ENCODE data around the gene ATXN1.

Gene ATXN1

GRCh38 chr6:16665992-16666391 lies 95.3 kb downstream of the ATXN1 start:
- TF ChIP-seq CTCF (conservative IDR thresholded peaks at IDR 0.05; ENCODE audit: low read depth, low read length) = no peak

DNA sequence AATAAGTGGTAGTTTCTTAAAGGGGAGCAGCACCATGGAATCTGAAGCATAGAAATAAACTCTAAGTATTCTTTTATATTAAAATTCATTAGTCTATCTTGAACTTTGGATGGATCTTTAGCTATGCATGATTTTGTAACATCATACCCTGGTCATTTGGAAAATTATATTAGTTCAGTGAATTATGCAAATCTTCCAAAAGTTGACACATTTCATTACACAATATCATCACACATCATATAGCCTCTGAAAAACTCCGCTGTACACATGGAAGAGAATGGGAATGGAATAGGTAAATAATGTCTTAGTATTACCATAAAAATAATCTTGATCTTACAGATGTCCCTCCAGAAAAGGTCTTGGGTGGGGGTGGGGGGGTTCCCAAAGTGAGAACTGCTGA lies 96.1 kb downstream of the ATXN1 start:
- no peaks in the 10 kb centered on the region; the same call in 1 of the 2 replicates for H3K79me2 ChIP-seq (ENCODE audit: insufficient read depth, low read depth)
- H3K4me3 ChIP-seq (IDR thresholded peaks at IDR 0.05; ENCODE audit: insufficient read depth, low read depth, low read length) = no peak overlapping the region
- H3K4me1 ChIP-seq (ENCODE audit: low read depth, poor library complexity, severe bottlenecking) = peaks cover 36% of the 10 kb centered on the region
- TF ChIP-seq CTCF (conservative IDR thresholded peaks at IDR 0.05; ENCODE audit: low read depth, low read length) = no peak
- no peak overlapping the region for H3K9ac ChIP-seq
- no peak overlapping the region for H2AFZ ChIP-seq (ENCODE audit: low read depth)
- H3K27me3 ChIP-seq (ENCODE audit: insufficient read depth, low read depth) = no peaks in the 10 kb centered on the region
- no peaks in the 10 kb centered on the region for H3K36me3 ChIP-seq (ENCODE audit: insufficient read depth)
- H3K27ac ChIP-seq = no peak overlapping the region
- no peaks in the 10 kb centered on the region for H4K20me1 ChIP-seq (ENCODE audit: insufficient read depth)
- H3K4me2 ChIP-seq = no peak overlapping the region

More at GRCh38 chr6:16665992-16666391, 95.3 kb downstream of the ATXN1 start:
- no peak overlapping the region for H2AFZ ChIP-seq (ENCODE audit: low read depth)
- H3K4me2 ChIP-seq = no peak overlapping the region
- no peak overlapping the region for H3K9ac ChIP-seq
- peaks cover 41% of the 10 kb centered on the region for H3K4me1 ChIP-seq (ENCODE audit: low read depth, poor library complexity, severe bottlenecking)
- no peaks in the 10 kb centered on the region for H4K20me1 ChIP-seq (ENCODE audit: insufficient read depth)
- no peaks in the 10 kb centered on the region for H3K36me3 ChIP-seq (ENCODE audit: insufficient read depth)
- H3K27ac ChIP-seq = no peak overlapping the region
- H3K27me3 ChIP-seq (ENCODE audit: insufficient read depth, low read depth) = no peaks in the 10 kb centered on the region
- no peaks in the 10 kb centered on the region; the same call in 1 of the 2 replicates for H3K79me2 ChIP-seq (ENCODE audit: insufficient read depth, low read depth)
- H3K4me3 ChIP-seq (IDR thresholded peaks at IDR 0.05; ENCODE audit: insufficient read depth, low read depth, low read length) = no peak overlapping the region

- Histone ChIP-seq H3K4me3 (IDR thresholded peaks at IDR 0.05; ENCODE audit: insufficient read depth, low read depth, low read length) (no peak overlapping the region), H3K9ac (no peak overlapping the region), H3K4me1 (ENCODE audit: low read depth, poor library complexity, severe bottlenecking) (peaks cover 29% of the 10 kb centered on the region), H2AFZ (ENCODE audit: low read depth) (no peak overlapping the region), H3K36me3 (ENCODE audit: insufficient read depth) (no peaks in the 10 kb centered on the region), H4K20me1 (ENCODE audit: insufficient read depth) (no peaks in the 10 kb centered on the region), H3K79me2 (ENCODE audit: insufficient read depth, low read depth) (no peaks in the 10 kb centered on the region), H3K27ac (no peak overlapping the region), H3K4me2 (no peak overlapping the region), H3K27me3 (ENCODE audit: insufficient read depth, low read depth) (no peaks in the 10 kb centered on the region)
- TF ChIP-seq CTCF (conservative IDR thresholded peaks at IDR 0.05; ENCODE audit: low read depth, low read length) = no peak
Measured at GRCh38 chr6:16663901-16664300, 97.4 kb downstream of the ATXN1 start.

DNA sequence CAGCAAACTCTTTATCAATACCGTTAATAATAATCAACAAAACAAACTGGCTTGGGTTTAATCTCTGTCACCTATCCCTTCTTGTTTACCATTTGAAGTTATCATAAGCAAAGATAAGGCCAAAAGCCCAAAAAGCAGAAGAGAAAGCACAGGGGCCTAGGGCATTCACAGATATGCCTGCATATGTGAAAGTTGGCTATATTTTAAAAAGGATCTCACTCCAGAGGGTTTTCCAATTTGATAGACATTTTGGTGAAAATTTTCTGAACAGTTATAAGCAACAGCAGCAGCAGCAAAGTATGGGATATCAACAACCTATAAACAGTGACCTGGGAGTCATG lies 101.1 kb downstream of the ATXN1 start:
- Histone ChIP-seq H3K4me1 (ENCODE audit: low read depth, poor library complexity, severe bottlenecking) (peaks cover 31% of the 10 kb centered on the region), H3K9ac (no peak overlapping the region), H3K27me3 (ENCODE audit: insufficient read depth, low read depth) (no peaks in the 10 kb centered on the region), H3K4me3 (IDR thresholded peaks at IDR 0.05; ENCODE audit: insufficient read depth, low read depth, low read length) (no peak overlapping the region), H3K36me3 (ENCODE audit: insufficient read depth) (no peaks in the 10 kb centered on the region), H3K27ac (no peak overlapping the region), H2AFZ (ENCODE audit: low read depth) (no peak overlapping the region), H3K4me2 (no peak overlapping the region), H4K20me1 (ENCODE audit: insufficient read depth) (no peaks in the 10 kb centered on the region), H3K79me2 (ENCODE audit: insufficient read depth, low read depth) (no peaks in the 10 kb centered on the region)
- TF ChIP-seq CTCF (conservative IDR thresholded peaks at IDR 0.05; ENCODE audit: low read depth, low read length) = no peak

Measured in KMS-11 (cell line).